ENCODE measurements around the gene UQCC2. TPM values are rescaled to one million over a fixed set of nuclear protein-coding genes. Genes with fewer than 3 reads are reported as not detected.

Gene UQCC2
- total and polyA plus RNA-seq, 2 donors (not counting 1 experiment from before 2014, with no cell fraction given): 13.2 to 16.6 TPM

GRCh38 chr6:33746651-33747100, 35.2 kb upstream of the UQCC2 start, which contains the start of gene IP6K3:
Gene IP6K3 (minus strand): TSS chr6:33746905. CDS start chr6:33735476, 11,429 bp downstream.
- intact Hi-C loops (cut with micrococcal nuclease): no loop called here
- ChIA-PET POLR2A (interaction anchor here (0.7 kb wide), 1 partner anchor 17 kb away, joined by 4 read pairs; no protein-coding TSS in a partner anchor), CTCF (interaction anchor here (0.9 to 3.9 kb wide), 5 partner anchors 21 to 117 kb away, joined by 3 to 13 read pairs (median 4); partner anchors contain the start of gene UQCC2)
- TF ChIP-seq EZH2 (IDR thresholded peaks at IDR 0.05; ENCODE audit: borderline replicate concordance, insufficient read depth, low read depth, low read length, poor library complexity, severe bottlenecking) (no peak), CTCF (IDR thresholded peaks at IDR 0.05) (no peak)
- WGBS (ENCODE audit: insufficient coverage): 79% methylated on average over 10 of the region's 10 CpGs
- Histone ChIP-seq H3K79me2 (ENCODE audit: control insufficient read depth, insufficient read depth, low read length) (no peaks in the 10 kb centered on the region), H3K27me3 (replicated peaks in 1 of 4; ENCODE audit: control extremely low read depth in 1 of 4, control insufficient read depth in 3 of 4, insufficient read depth in 4 of 4, low read length in 3 of 4) (peaks cover 0 to 9% (median under 1%) of the 10 kb centered on the region in 4 experiments), H3K9ac (ENCODE audit: low read length) (no peak within 1 kb of the TSS), H3K4me3 (ENCODE audit: control extremely low read depth in 1 of 5, extremely low read depth in 1 of 5, insufficient read depth in 1 of 5, low read depth in 2 of 5, low read length in 4 of 5) (no peak within 1 kb of the TSS), H3K9me3 (ENCODE audit: control extremely low read depth in 1 of 3, control insufficient read depth in 2 of 3, insufficient read depth in 1 of 3, low read length in 2 of 3) (no peaks in the 10 kb centered on the region), H3K4me1 (ENCODE audit: control insufficient read depth in 2 of 2, insufficient read depth in 2 of 2, low read length in 2 of 2) (peaks cover 0 to 3% of the 10 kb centered on the region in 2 donors), H3K27ac (ENCODE audit: low read length in 2 of 2) (no peak within 1 kb of the TSS), H3K4me2 (replicated peaks; ENCODE audit: low read depth, low read length, poor library complexity, severe bottlenecking) (no peak within 1 kb of the TSS), H3K36me3 (replicated peaks in 1 of 2; ENCODE audit: control extremely low read depth in 1 of 2, control insufficient read depth in 1 of 2, extremely low read depth in 1 of 2, insufficient read depth in 2 of 2, low read length in 1 of 2) (no peaks in the 10 kb centered on the region), H2AFZ (ENCODE audit: insufficient read depth, low read depth, low read length, poor library complexity, severe bottlenecking) (no peak within 1 kb of the TSS), H4K20me1 (ENCODE audit: control insufficient read depth, insufficient read depth, low read length, poor library complexity, severe bottlenecking) (no peaks in the 10 kb centered on the region)
- Mint-ChIP-seq H3K4me1 (peaks cover 3% of the 10 kb centered on the region), H3K4me3 (no peak within 1 kb of the TSS), H3K27me3 (peaks cover 33% of the 10 kb centered on the region), H3K9me3 (ENCODE audit: insufficient read depth) (no peaks in the 10 kb centered on the region), H3K27ac (no peak within 1 kb of the TSS)
- ATAC-seq (ENCODE audit: low read depth): no peak
- no peak for DNase-seq

- CTCF ChIA-PET: interaction anchor here (0.6 to 3.9 kb wide), 15 partner anchors 16 to 282 kb away, joined by 3 to 13 read pairs (median 4); partner anchors contain the start of genes BAK1 and UQCC2
- POLR2A ChIA-PET: interaction anchor here (0.7 kb wide), 1 partner anchor 17 kb away, joined by 4 read pairs; no protein-coding TSS in a partner anchor
- Histone ChIP-seq H3K4me2 (replicated peaks; ENCODE audit: low read depth, low read length, poor library complexity, severe bottlenecking) (no peak overlapping the region), H3K36me3 (replicated peaks in 1 of 2; ENCODE audit: control extremely low read depth in 1 of 2, control insufficient read depth in 1 of 2, extremely low read depth in 1 of 2, insufficient read depth in 2 of 2, low read length in 1 of 2) (no peaks in the 10 kb centered on the region), H4K20me1 (ENCODE audit: control insufficient read depth, insufficient read depth, low read length, poor library complexity, severe bottlenecking) (no peaks in the 10 kb centered on the region), H3K27me3 (replicated peaks in 1 of 4; ENCODE audit: control extremely low read depth in 1 of 4, control insufficient read depth in 3 of 4, insufficient read depth in 4 of 4, low read length in 3 of 4) (peaks cover 0 to 9% (median under 1%) of the 10 kb centered on the region in 4 experiments), H3K4me3 (ENCODE audit: control extremely low read depth in 1 of 5, extremely low read depth in 1 of 5, insufficient read depth in 1 of 5, low read depth in 2 of 5, low read length in 4 of 5) (no peak overlapping the region), H2AFZ (ENCODE audit: insufficient read depth, low read depth, low read length, poor library complexity, severe bottlenecking) (no peak overlapping the region), H3K27ac (ENCODE audit: low read length in 2 of 2) (no peak overlapping the region), H3K79me2 (ENCODE audit: control insufficient read depth, insufficient read depth, low read length) (no peaks in the 10 kb centered on the region), H3K9ac (ENCODE audit: low read length) (no peak overlapping the region), H3K4me1 (ENCODE audit: control insufficient read depth in 2 of 2, insufficient read depth in 2 of 2, low read length in 2 of 2) (peaks cover 0 to 3% of the 10 kb centered on the region in 2 donors), H3K9me3 (ENCODE audit: control extremely low read depth in 1 of 3, control insufficient read depth in 2 of 3, insufficient read depth in 1 of 3, low read length in 2 of 3) (no peaks in the 10 kb centered on the region)
- Mint-ChIP-seq H3K27me3 (peaks cover 33% of the 10 kb centered on the region), H3K4me1 (peaks cover 3% of the 10 kb centered on the region), H3K9me3 (ENCODE audit: insufficient read depth) (no peaks in the 10 kb centered on the region), H3K27ac (no peak overlapping the region), H3K4me3 (no peak overlapping the region)
- 63% methylated on average over 12 of the region's 14 CpGs for WGBS (ENCODE audit: insufficient coverage)
- no peak for TF ChIP-seq CTCF (IDR thresholded peaks at IDR 0.05)
- no peak for TF ChIP-seq EZH2 (IDR thresholded peaks at IDR 0.05; ENCODE audit: borderline replicate concordance, insufficient read depth, low read depth, low read length, poor library complexity, severe bottlenecking)
- DNase-seq (no peak), ATAC-seq (ENCODE audit: low read depth) (no peak)
- intact Hi-C loops (cut with micrococcal nuclease): no loop called here
These were observed 34.6 kb upstream of the UQCC2 start for GRCh38 chr6:33746036-33746600.

Data from B cell (primary cell).